Uterus (tissue), 2 donors: ENCODE data around the gene OR1K1.

Source experiments
- CTCF ChIP-seq, 4 experiments: fragments of 200-600 bp in 2 of 4; fragments of 450-650 bp in 2 of 4; sonication (generic) in 2 of 4; IDR thresholded peaks; one replicate each; pipeline ENCODE4 v1.5.1; 2016 to 2019; ENCODE audit warnings: antibody characterized with exemption in 4 of 4, mild to moderate bottlenecking in 2 of 4, moderate library complexity in 1 of 4
- POLR2A ChIP-seq, 2 donors: fragments of 450-650 bp; IDR thresholded peaks; one replicate each; pipeline ENCODE4 v1.6.1; 2016; ENCODE audit warnings: antibody characterized with exemption in 2 of 2, mild to moderate bottlenecking in 1 of 2, moderate library complexity in 1 of 2

GRCh38 chr9:122779181-122779580, 20.7 kb upstream of the OR1K1 start:
- TF ChIP-seq CTCF (IDR thresholded peaks at IDR 0.05) (no peak), POLR2A (IDR thresholded peaks at IDR 0.05) (no peak)
